NCI-H187 (cell line): ENCODE results near the gene PTGS1.
"Not testable (repeated sequence)": the region's sequence is repeated elsewhere in the genome, so short reads cannot be mapped to it uniquely, and the experiment has no call there.

Source experiments
- DNase-seq, 2 experiments: peaks; one replicate each; lab custom pipeline; 2025; lab: John Stamatoyannopoulos, UW

Gene PTGS1

DNA sequence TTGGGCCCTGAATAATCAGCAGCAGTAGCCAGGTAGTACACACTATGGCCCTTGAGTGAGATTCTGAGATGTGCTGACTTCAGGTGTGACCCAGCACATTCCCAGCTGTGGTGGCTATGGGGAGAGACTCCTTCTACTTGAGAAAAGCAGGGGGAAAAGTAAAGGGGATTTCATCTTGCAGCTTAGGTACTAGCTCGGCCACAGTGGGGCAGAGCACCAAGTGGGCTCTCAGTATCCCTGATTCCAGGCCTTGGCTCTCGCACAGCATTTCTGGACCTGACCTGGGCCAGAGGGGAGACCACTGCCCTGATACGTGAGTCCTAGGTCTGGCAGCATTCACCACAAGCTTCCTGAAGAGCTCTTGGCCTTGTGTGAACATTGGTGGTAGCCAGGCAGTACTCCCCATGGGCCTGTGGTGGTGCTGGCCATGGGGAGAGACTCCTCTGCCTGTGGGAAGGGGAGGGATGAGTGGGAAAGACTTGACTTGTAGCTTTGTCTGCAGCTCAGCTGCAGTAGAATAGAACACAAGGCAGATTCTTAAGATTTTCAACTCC, 27.6 kb downstream of the PTGS1 start:
- no peak for DNase-seq

DNA sequence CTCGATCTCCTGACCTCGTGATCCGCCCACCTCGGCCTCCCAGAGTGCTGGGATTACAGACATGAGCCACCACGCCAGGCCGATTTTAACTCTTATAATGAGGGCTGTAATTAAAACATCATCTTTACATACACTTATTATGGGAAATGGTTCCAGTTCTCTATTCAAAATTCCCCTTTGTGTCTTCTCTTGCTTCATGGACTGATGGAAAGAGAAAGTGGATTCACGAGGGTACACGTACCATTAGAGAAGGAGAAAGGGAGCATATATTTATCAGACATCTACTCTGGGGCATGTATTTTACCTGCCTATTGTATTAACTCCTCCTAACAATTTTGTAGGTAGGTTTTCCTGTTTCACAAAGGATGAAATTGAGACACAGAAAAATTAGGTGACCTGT, 31.1 kb downstream of the PTGS1 start:
- no peak for DNase-seq

DNA sequence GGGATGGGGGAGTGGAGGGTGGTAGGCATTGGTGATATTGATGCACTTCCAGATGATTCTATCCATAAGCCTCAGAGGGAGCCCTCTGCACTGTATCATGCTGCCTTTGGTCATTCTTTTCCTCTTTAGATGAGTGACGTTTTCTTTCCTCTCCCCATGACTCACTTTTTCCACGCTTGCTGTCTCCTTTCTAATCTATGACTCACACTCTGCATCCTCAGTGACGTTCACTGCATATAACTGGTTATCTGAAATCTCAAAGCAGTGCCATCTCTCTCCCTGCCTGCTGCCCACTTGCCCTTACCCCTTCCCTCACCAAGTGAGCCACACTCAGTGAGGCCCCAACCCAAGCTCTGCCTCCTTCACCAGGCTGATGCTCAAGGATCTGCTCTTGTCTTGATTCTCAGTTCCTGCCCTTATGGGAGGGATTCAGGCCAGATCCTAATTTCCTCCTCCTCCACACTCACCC, 31.6 kb downstream of the PTGS1 start:
- DNase-seq, result no peak

DNA sequence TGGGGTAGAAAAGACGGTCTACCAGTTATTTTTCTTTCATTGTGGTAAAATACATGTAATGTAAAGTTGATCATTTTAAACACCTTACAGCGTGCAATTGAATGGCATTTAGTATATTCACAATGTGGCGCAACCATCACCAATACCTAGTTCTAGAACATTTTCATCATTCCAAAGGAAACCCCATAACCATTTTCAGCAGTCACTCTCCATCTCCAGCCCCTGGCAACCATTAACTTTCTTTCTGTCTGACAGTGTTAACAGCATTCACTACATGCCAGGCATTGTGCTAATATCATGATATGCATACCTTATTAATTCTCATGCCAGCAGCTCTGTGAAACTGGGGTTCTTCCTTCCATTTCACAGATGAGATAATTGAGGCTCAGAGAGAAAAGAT, 32.0 kb downstream of the PTGS1 start:
- DNase-seq, result no peak

DNA sequence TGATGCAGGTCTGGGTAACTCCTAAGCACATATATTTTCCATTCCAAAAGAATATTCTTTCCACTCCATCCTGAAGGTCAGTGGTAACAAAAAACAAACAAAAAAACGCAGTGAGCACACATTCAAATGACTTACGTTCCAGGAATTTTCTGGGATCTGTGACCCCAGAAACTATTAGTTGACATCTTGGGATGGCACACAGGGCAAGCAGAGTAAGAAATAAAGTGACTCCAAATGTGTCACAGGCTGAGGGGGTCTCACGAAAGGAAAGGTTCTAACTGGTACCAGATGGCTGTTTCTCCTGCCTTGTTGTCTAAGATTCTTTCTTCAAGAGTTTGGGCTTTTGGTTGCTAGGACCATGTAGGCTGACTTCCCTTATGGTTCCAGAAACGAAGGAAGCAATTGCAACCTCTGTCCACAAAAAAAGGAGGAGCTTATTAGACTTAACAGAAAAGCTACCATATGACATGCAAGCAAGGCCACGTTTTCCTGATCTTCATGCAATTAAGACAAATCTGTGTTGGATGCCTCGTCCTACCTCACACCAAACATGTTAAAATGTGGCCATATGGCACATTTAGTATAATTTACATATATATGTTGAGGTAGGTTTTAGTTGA, 32.7 kb downstream of the PTGS1 start:
- no peak for DNase-seq

DNA sequence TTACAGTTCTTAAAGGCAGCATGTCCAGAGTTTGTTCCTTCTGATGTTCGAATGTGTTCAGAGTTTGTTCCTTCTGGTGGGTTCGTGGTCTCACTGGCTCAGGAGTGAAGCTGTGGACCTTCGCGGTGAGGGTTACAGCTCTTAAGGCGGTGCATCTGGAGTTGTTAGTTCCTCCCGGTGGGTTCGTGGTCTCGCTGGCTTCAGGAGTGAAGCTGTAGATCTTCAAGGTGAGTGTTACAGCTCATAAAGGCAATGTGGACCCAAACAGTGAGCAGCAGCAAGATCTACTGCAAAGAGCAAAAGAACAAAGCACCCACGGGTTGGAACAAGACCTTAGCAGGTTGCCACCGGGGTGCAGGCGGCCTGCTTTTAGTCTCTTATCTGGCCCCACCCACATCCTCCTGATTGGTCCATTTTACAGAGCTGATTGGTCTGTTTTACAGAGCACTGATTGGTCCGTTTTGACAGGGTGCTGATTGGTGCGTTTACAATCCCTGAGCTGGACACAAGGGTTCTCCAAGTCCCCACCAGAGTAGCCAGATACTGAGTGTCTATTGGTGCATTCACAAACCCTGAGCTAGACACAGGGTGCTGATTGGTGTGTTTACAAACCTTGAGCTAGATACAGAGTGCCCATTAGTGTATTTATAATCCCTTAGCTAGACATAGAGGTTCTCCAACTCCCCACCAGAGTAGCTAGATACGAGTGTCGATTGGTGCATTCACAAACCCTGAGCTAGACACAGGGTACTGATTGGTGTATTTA, 34.7 kb downstream of the PTGS1 start:
- DNase-seq, result not testable (repeated sequence)

DNA sequence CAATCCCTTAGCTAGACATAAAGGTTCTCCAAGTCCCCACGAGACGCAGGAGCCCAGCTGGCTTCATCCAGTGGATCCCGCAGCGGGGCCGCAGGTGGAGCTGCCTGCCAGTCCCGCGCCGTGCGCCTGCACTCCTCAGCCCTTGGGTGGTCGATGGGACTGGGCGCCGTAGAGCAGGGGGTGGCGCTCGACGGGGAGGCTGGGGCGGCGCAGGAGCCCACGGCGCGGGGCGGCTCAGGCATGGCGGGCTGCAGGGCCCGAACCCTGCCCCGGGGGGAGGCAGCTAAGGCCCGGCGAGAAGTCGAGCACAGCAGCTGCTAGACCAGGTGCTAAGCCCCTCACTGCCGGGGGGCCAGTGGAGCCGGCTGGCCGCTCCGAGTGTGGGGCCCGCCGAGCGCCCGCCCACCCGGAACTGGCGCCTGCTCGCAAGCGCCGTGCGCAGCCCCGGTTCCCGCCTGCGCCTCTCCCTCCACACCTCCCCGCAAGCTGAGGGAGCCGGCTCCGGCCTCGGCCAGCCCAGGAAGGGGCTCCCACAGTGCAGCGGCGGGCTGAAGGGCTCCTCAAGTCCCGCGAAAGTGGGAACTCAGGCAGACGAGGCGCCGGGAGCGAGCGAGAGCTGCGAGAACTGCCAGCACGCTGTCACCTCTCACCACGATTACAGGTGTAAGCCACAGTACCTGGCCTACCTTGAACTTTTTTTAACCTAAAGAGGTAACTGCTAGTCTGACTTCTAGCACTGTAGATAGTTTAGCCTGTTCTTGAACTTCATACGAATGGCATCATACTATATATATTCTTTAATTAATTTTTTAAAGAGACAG, 35.5 kb downstream of the PTGS1 start:
- no peak for DNase-seq

DNA sequence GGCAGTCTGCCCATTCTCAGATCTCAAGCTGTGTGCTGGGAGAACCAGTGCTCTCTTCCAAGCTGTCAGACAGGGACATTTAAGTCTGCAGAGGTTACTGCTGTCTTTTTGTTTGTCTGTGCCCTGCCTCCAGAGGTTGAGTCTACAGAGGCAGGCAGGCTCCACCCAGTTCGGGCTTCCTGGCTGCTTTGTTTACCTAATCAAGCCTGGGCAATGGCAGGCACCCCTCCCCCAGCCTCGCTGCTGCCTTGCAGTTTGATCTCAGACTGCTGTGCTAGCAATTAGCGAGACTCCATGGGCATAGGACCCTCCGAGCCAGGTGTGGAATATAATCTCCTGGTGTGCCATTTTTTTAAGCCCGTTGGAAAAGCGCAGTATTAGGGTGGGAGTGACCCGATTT, 43.3 kb downstream of the PTGS1 start:
- DNase-seq, result not testable (repeated sequence)

DNA sequence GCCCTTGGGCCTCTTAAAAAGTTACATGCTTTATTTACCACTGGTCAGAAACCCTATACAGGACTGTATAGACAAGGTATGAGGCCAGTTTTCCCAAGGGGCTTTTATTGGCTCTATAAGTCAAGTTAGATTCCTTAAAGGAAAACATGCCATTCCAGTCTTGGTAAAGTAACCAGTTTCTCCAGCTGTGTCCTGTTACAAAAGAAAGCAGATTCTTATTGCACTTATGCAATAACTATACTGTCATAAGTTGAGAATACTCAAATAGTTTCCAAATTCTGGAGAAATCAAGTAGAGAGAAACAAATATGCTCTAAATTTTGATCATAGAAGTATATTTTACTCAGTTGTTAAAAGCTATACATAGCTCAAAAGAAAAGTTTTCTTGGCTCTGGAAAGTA, 47.2 kb downstream of the PTGS1 start:
- no peak for DNase-seq

DNA sequence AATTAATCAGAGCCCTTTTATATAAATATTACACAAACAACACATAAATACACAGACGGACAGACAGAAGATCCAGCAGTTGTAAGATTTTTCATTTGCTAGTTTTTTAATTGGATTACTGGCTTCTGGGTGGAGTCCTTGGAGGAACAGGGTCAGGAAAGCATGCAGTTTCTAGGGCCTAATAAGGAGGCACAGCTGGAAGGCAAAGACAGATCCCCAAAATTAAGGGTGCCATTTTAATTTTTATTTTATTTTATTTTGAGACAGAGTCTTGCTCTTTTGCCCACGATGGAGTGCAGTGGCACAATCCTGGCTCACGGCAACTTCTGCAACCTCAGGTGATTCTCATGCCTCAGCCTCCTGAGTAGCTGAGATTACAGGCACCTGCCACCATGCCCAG, 49.5 kb downstream of the PTGS1 start:
- DNase-seq, result no peak

DNA sequence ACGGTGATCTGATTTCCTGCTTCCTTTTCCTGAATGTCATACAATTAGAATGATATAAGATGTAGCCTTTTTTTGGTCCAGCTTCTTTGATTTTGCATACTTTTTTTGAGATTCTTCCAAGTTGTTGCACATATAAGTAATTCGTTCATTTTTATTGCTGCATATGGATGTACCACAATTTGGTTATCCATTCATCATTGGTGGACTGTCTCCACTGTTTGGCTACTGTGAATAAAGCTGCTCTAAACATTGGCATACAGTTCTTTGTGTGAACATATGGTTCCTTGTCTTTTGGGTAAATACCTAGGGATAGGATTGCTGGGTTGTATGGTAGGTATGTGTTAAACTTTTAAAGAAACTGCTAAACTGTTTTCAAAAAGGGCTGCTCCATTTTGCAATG, 54.3 kb downstream of the PTGS1 start:
- DNase-seq, result no peak

DNA sequence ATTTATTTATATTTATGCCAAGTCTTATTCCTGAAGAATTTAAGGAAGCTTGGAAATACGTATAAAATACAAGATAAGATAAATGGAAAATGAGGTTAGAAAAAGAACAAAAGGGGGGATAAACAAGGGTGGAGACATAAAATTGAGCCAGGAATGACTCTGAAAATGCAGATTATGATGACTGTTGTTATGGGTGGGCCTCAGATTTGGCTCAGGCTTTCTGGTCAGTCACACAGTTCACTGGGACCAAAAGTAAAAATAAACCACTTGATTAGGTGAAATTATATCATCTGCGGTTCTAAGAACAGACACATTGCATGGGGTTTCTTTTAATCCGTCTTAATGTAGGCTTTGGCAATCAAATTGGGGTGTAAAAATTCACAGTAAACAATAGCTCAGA, 55.9 kb downstream of the PTGS1 start:
- DNase-seq, result no peak

DNA sequence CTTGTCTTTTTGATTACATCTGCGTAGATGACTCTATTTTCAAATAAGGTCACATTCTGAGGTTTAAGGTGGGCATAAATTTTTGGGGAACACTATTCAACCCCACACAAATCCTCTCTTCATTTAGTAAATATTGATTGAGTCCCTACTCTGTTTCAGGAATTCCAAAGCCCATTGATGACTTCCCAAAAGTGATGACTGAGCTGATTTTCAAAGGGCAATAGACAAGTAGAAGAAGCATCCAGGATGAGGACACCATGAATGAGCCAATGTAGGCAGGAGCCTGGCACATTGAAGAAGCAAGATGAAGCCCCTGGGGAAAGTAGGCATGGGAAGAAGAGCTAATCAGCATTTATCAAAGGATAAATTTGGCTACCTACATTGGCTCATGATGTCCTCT, 71.7 kb downstream of the PTGS1 start:
- DNase-seq, result no peak

DNA sequence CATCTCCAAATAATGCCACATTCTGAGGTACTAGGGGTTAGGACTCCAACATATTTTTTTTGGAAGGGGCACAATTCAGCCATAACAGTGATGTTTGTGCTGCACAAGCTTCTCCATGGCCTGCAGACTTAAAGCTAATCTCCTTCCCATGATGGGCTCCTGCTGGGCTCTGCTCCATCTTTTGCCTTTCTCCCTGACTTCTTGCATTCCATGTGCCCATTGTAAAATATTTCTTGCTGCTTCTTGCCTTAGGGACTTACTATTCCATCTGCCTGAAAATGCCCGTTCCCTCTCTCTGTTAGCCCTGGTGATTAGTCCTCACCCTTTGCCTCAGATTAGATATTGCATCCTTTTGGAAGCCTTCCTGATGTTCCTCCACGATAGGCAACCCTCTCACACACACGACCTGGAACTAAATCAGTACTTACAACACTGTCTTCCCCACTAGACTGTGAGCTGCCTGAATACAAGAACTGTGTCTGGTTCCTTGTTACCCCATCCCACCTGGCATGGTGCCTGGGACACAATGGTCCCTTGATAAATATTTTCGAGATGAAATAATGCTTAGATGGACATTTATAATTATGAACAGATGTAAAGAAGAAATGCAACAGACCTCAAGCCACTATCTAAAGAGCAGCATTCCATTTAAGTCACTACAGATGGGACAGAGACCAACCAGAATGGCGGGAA, 73.4 kb downstream of the PTGS1 start:
- DNase-seq, result no peak
